GM20431 (cell line): ENCODE data around the gene POLR2L.

Experiments
- in situ Hi-C: fragments of 300-500 bp; cut with MseI, MboI; formaldehyde crosslinking; loops from one replicate; pipeline ENCODE4 v1.15.0; 2020; ENCODE audit warnings: low sequenced_read_pairs; ENCODE audit not compliant: unreplicated experiment

Gene POLR2L

GRCh38 chr11:856397-856796 lies 14.1 kb upstream of the POLR2L start:
- in situ Hi-C loops = loop anchor here (10.0 kb wide), 1 partner anchor 198 kb away; no protein-coding TSS in a partner anchor

- in situ Hi-C loops = loop anchor here (10.0 kb wide), 1 partner anchor 199 kb away; no protein-coding TSS in a partner anchor
These were observed 13.5 kb upstream of the POLR2L start for GRCh38 chr11:855796-856195.

- in situ Hi-C loops = loop anchor here (10.0 kb wide), 1 partner anchor 199 kb away; no protein-coding TSS in a partner anchor
These were observed 13.0 kb upstream of the POLR2L start for GRCh38 chr11:855330-855674.

DNA sequence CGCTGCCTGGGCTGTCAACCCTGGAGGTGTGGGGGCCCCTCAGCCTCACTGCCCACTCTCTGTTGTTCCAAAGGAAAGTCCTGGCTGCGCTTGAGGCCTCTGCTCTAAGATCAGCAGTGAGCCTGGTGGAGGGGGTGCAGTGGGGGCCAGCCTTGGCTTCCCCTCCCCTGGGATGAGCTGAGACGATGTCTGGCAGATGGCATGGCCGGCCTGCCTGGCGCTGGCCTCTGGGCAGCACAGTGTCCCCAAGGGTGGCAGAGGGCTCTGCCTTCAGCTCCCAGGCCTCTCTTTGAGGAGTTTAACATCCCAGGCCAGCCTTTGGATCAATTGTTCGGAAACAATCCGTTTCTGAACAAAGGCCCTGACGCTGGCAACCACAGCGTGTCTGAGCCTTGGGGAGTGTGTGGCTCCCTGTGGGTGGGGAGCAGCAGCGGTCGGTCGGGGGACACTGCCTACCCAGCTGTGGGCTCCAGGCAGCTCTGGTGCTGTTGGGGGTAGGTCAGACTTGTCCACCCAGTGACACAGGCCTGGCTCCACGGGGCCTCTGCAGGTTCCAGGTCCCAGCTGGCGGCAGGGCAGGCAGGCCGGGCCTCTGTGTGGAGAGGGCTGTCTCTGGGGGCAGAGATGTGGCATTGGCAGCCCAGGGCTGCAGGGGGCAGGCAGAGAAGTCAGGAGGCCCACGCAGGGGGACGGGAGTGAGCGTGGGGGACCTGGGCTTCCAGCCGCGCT lies 12.4 kb upstream of the POLR2L start:
- in situ Hi-C loops = loop anchor here (10.0 kb wide), 1 partner anchor 200 kb away; no protein-coding TSS in a partner anchor

GRCh38 chr11:853682-854448 lies 11.5 kb upstream of the POLR2L start:
- in situ Hi-C loops = loop anchor here (10.0 kb wide), 1 partner anchor 201 kb away; no protein-coding TSS in a partner anchor

DNA sequence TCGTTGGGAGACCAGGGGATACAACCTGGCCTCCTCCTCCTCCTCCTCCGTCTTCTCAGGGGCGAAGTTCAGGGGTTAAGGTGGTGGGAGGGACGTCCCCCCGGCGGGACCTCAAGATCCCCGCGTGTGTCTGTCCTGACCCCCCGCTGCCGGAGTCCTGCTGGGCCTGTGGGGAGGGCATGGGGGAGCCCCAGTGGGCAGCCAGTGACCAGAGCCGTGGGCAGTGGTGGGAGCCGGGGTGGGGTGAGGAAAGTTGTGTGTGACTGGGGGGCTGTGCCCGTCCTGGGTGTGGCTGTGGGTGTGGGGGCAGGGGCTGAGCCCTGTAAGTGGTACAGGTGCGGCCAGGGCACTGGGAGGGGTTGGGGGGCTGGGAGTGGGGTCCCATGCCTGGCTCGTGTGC lies 10.4 kb upstream of the POLR2L start:
- in situ Hi-C loops = loop anchor here (10.0 kb wide), 1 partner anchor 202 kb away; no protein-coding TSS in a partner anchor

DNA sequence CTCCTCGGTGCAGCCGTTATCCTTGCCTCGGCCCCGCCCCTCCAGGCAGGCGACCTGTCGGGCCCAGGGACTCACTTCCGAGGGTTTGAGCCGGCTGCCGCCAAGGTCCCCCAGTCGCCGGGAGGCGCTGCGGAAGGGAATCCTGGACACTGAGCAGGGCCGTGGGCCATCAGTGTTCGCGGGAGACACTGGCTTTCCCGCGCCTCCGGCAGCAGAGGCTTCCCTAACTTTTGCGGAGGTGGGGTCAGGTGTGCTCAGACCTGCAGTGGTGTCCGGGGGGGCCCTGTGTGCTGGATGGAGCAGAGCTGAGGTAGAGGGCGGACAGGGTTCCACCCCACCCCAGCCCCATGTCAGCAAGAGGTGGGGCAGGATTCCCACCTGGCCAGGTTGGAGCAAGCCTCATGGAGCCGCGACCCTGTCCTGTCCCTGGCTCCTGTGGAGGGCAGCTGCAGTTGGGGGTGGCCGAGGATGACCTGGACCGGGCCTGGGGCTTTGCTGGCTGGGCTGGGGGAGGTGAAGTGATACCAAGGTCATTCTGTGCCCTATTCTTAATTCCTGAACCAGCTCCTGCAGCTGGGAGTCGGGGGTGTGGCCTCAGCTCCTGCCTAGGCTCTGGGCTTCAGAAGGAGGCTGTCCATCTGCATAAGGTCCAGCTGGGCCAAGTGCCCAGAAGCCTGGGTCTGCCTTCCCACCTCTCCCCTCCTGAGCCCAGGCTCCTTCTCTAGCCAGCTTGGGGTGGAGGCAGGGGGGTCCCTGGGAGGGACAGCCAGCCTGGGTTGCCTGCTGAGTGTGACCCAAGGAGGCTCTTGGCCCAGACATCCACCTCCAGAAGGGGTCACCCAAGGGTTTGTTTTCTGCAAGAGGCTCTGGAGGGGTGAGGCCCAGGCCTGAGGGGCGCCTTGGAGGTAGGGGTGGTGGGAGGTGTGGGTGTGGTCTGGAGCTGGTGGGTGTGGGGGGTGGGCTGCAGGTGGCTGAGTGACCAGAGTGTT lies 8.7 kb upstream of the POLR2L start:
- in situ Hi-C loops = loop anchor here (10.0 kb wide), 1 partner anchor 204 kb away; no protein-coding TSS in a partner anchor

DNA sequence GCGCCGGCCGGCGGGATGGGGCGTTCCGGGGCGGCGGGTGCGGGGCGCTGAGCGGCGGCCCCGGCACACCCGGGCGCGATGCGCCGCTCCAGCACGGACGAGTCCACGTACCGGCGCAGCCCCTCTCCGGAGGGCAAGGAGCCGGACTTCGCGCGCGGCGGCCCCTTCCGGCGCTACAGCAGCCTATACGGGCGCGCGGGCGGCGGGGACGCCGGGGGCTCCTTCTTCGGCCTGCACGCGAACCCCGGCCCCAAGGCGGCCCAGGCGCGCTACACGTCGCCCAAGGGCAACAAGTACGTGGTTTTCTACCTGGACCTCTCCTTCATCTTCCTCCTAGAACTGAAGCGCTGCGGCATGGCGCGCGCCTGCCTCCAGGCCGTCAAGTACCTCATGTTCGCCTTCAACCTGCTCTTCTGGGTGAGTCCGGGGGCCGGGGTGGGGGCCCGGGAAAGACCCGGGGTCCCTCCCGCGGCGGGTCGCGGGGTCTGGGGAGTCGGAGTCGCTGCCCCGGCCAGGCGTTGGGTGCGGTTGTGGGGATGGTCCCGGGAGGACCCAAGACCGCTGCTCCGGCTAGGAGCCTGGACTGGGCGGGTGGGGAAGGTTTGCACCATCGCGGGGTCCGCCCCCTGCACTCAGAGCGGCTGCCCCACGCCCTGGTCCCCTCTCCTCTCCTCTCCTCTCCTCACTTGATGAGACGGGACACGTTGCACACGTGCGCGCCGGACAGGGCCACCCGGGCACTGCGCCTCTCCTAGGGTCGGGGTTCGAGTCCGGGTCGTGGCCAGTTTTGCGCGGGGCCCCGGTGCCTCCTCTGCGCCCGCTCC lies 7.8 kb upstream of the POLR2L start:
- in situ Hi-C loops = loop anchor here (10.0 kb wide), 1 partner anchor 205 kb away; no protein-coding TSS in a partner anchor

DNA sequence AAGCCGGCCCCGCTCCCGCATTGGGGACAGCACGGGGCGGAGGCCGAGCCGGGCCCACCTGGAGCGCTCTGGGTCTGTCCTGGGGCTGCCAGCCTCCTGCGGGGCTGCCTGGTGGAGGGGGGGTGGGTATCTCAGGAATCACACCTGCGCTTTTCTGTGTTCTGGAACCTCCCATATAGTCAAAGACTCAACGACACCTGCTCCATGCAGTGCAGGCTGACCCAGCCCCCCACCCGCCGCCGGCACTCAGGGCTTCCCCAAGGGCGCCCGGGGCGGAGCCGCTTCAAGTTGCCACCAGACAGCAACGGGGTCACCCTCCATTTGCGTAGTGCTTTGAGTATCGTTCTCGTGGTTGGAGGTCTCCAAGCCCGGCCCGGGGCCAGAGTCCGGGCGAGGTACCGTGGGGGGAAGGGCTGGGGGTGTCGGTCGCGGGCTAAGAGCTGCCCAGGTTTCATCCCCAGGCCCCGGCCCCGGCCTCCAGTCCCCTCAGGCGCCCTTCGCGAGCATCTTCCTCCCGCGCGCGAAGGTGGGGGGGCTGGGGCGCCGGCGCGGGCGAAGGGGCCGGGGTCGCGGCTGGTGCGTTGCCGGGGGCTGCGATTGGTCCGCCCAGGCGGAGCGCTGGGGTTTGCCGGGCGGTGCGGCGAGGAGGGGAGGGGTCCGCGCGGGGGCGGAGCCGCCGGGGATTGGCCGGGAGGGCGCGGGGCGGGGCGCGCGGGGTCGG lies 6.9 kb upstream of the POLR2L start:
- in situ Hi-C loops = no loop called here

DNA sequence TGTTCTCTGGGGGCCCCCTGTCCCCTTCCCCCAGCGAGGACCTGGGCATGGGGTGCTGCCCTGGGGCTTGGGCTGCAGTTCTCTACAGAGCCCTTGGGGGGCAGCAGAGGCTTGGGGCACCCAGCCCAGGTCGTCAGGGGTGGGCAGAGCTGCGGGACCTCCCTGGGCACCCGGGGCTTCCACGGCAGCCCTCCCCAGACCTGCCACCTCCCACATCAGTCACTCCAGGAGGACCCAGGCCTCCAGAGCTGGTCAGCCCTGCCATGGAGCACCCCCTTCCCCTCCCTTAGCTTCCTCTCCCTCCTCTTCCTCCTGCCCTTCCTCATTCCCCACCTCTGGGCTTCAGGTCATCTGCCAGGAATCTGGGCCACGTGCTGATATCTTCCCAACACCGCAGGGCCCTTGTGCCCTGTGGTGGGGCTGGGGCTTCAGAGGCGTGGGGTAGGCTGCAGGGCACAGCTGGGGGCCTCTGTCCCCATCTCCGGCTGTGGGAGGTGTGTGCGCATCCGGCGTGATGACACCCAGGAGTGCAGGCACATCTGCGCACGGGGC lies 6.1 kb upstream of the POLR2L start:
- in situ Hi-C loops = no loop called here

DNA sequence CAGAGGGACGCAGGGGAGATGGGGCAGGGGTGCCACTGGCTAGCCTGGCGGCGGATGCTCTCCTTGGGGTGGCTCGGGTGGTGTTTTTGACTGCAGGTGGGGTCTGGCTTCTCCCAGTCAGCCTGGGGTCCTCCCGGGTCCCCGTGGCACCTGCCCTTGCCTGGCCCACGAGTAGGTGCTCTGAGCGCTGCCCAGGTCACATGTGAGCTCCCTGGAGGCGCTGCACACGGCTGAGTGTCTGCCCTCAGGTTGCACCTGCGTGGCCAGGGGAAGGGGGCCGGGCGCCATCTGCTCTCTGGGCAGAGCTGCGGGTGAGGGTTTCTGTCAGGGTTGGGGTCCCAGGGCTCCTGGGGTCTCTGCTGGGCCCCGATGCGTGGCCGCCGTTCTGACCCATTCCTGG lies 5.5 kb upstream of the POLR2L start:
- in situ Hi-C loops = no loop called here

DNA sequence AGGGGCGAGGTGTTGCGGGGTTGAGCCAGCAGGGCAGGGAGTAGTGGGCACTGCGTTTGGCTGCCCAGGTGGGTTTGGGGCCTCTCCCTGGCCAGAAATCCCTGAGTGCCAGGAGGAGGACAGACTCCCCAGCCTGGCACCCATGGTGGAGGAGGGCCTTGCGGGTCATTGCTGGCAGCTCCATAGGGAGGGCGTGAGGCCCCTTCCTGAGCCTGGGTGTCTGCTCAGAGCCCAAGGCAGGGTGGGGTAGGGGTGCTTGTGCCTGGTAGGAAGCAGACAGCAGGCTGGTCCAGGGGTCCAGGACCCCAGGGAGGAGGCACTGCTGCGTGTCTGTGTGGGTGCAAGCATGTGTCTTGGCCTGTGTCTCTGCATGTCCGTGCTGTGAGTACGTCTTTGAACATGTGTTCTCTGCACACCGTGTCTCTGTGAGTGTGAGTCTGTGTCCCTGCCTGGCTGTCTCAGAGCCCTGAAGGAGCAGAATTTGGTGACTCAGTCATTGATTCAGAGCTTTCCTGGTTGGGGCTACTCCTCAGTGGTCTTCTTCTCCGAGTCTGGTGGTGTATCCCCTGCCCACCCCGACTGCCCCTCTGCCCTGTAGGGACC lies 4.3 kb upstream of the POLR2L start:
- in situ Hi-C loops = no loop called here

- in situ Hi-C loops = no loop called here
These were observed 3.7 kb upstream of the POLR2L start for GRCh38 chr11:845872-846495.

DNA sequence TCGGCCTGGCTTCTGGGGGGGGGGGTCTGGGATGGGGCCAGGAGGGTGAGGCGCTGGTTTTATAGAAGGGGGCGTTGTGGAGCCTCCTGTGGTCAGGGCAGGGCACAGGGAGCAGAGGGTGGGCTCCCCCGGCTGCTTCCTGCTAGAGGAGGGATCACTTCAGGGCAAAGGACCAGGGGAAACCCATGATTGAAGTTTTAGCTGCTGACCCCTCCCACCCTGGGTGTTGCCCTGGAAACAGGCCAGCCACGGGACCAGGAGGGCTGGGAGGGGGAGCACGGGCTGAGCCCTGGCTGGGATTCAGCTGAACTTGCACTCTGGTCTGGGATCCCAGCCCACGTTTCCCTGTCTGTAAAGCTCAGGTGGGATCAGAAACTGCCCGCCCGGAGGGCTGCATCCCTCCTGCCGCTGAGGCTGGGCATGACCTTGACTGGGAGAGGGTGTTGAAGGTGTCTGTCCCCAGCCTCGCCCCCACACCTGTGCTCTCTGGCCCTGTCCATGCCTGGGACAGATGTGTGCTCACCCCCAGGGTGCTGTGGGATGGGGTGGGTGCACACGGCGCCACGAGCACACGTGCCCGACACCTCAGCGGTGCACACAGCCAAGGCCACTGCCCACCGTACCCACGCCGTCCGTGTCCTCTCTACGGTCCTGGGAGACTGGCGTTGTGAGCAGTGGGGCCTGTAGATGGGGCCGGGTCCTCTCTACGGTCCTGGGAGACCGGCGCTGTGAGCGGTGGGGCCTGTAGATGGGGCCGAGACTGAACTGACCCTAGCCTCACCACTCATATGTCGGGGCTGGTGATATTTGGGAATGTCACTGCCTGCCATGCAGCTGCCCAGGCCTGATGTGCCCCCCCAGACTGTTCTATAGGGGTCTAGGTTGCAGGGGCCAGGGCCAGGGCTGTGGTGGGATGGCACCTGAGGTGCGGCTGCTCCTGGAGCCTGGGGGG lies 2.6 kb upstream of the POLR2L start:
- in situ Hi-C loops = no loop called here

DNA sequence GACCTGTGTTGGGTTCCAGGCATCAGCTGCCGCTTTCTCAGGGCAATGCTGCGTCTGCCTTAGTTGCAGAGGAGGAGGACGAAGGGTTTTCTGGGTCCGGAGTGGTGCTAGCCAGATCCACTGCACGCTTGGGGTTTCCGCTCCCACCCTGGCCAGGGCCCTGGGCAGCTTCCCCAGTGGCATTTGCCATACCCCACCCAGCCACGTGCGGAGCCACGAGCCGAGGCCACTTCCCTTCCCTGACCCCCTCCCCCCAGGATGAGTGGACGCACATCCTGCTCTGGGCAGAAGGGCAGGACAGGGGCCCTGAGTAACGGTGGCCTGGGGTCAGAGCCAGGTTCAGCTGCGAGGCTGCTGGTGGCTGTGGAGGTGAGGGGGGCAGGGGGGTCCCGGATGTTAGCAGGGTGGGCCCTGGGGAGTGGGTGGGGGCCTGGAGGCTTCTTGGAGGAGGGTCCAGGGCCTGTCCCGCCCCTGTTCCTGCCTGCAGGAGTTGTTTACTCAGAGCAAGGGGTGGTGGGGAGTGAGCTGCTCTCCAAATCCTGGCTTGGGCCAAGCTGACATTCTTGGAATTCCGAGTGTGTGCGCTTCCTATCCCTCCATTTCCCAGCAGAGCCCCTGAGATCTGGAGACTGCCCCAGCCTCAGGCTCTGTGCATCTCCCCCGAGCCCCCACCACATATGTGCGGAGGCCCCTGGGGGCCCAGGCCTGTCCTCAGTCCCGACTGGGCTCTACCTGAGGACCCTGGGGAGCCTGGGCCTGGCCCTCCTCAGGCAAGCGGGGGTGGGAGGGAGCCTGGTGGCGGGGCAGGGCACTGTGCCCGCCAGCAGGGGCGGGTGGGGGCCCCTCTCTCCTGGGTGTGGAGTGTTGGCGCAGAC lies 1.7 kb upstream of the POLR2L start:
- in situ Hi-C loops = no loop called here
